Vagina (tissue), 2 donors: Measurements from ENCODE around the gene MVD. TPM values are rescaled to one million over a fixed set of nuclear protein-coding genes. Genes with fewer than 3 reads are reported as not detected.
A peak's percentile ranks its signal among the peaks of the same experiment; 100 is the strongest.

Source experiments
- DNase-seq, 2 donors: peaks; one replicate each; pipeline ENCODE4 v3.0.0-alpha.2; 2017; ENCODE audit errors: extremely low spot score in 2 of 2
- H3K27ac ChIP-seq: fragments of 200-600 bp; sonication (generic); one replicate; pipeline ENCODE4 v1.5.1; 2019
- H3K27me3 ChIP-seq: fragments of 200-600 bp; sonication (generic); one replicate; pipeline ENCODE4 v1.5.1; 2019
- H3K36me3 ChIP-seq, 2 donors: fragments of 200-600 bp; sonication (generic); one replicate each; pipeline ENCODE4 v1.5.1; 2017 to 2019
- H3K4me1 ChIP-seq: fragments of 200-600 bp; sonication (generic); one replicate; pipeline ENCODE4 v1.5.1; 2019
- H3K4me3 ChIP-seq, 2 donors: fragments of 200-600 bp; sonication (generic); 1 replicate in 1 of 2; 2 replicates in 1 of 2; pipeline ENCODE4 v1.5.1; 2016 to 2019
- H3K9me3 ChIP-seq: fragments of 200-600 bp; sonication (generic); one replicate; pipeline ENCODE4 v1.5.1; 2019
- POLR2A ChIP-seq, 2 donors: fragments of 450-650 bp; IDR thresholded peaks; one replicate each; pipeline ENCODE4 v1.6.1; 2017; ENCODE audit warnings: antibody characterized with exemption in 2 of 2, mild to moderate bottlenecking in 2 of 2, moderate library complexity in 2 of 2
- POLR2AphosphoS5 ChIP-seq, 2 donors: sonication (generic); formaldehyde crosslinking; IDR thresholded peaks; one replicate each; pipeline ENCODE4 v1.9.0; 2017; ENCODE audit warnings: antibody characterized with exemption in 2 of 2, mild to moderate bottlenecking in 2 of 2, low read depth in 1 of 2; ENCODE audit not compliant: insufficient read depth in 1 of 2
- intact Hi-C: fragments of 100-400 bp; cut with DNase I; formaldehyde crosslinking; loops from one replicate; pipeline ENCODE4 v1.15.1; 2023
- total RNA-seq: library from RNA; depleted of rRNA; stranded (reverse); fragments of >200 nt; gene quantifications from one replicate; pipeline ENCODE4 v1.2.3, GENCODE V29; 2016
- TF ChIP-seq, protein P1 (sequence below), 3 experiments: fragments of 450-650 bp in 2 of 3; fragments of 200-600 bp in 1 of 3; sonication (generic) in 1 of 3; IDR thresholded peaks; one replicate each; pipeline ENCODE4 v1.5.1; 2017 to 2019; ENCODE audit warnings: antibody characterized with exemption in 3 of 3, mild to moderate bottlenecking in 2 of 3, moderate library complexity in 2 of 3

MVD gene
- total RNA-seq, 1 donor from 2014 or later: 33.1 TPM

DNA sequence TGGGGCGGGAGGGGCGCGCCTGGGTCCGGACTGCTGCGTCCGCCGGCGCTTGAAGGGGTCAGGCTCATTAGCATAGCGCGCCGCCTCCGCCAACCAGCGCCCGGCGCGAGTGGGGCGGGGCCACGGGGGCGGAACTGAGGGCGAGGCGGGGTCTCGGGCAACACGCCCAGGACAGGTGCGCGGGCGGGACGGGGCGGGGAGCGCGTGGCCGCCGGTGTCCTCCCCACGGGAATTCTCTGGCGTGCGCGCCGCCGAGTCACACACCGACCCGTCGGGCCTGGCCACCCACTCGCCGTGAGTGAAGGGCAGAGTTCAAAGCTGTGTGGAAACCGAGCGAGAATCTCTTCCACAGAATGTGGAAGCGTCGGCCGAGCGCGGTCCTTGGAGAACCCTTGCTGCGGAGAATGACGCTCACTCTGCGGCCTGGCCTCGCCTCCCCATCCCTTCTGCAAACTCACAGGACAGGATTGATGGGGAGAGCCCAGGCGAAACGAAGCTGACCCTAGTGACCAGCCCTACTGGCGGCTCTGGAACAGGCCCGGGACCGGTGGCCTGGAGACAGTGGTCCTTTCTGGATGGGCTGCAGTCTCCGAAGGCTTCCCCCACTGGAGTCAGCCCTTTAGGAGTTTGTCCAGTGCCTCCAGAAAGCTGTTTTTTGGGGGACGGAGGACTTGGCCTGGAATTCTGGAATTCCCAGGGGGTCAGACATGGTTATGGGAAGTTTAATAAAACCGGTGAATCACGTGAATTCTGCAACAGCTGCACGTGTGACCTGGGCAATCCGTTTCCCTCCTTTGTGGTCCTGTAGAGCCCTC lies 23.8 kb upstream of the MVD start, which contains the start of gene SNAI3:
Gene SNAI3 (minus strand): TSS at position 69 of the 815 bp plus-strand sequence. CDS start 101 bp downstream, outside the sequence.
- intact Hi-C loops: loop anchor here (10.0 kb wide), 1 partner anchor 58 kb away; no protein-coding TSS in a partner anchor

DNA sequence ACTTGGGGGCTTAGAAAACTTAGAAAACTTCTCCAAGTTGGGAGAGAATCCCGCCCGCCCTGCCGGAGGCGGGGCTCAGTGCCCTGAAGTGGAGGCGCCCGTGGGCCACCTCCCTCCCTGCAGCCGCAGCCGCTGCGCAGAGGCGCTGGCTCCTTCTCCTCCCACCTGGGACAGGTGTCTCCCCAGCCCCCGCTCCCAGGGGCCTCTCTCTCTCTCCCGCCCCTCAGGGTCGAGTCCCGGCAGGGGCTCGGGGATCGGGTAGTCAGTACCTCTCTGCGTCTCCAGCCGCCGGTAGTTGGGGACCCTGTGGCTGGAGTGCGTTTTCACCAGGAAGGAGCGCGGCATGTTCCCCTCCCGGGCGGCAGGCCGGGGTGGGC lies 23.2 kb upstream of the MVD start:
- H3K36me3 ChIP-seq: no peaks in the 10 kb centered on the region
- peaks cover 24% of the 10 kb centered on the region for H3K4me1 ChIP-seq
- H3K9me3 ChIP-seq: no peaks in the 10 kb centered on the region
- no peak for DNase-seq
- TF ChIP-seq, protein P1, sequence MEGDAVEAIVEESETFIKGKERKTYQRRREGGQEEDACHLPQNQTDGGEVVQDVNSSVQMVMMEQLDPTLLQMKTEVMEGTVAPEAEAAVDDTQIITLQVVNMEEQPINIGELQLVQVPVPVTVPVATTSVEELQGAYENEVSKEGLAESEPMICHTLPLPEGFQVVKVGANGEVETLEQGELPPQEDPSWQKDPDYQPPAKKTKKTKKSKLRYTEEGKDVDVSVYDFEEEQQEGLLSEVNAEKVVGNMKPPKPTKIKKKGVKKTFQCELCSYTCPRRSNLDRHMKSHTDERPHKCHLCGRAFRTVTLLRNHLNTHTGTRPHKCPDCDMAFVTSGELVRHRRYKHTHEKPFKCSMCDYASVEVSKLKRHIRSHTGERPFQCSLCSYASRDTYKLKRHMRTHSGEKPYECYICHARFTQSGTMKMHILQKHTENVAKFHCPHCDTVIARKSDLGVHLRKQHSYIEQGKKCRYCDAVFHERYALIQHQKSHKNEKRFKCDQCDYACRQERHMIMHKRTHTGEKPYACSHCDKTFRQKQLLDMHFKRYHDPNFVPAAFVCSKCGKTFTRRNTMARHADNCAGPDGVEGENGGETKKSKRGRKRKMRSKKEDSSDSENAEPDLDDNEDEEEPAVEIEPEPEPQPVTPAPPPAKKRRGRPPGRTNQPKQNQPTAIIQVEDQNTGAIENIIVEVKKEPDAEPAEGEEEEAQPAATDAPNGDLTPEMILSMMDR (IDR thresholded peaks at IDR 0.05): no peak
- peak in 1 of 2 donors; percentile 19 for TF ChIP-seq POLR2AphosphoS5 (IDR thresholded peaks at IDR 0.05; ENCODE audit: insufficient read depth in 1 of 2, low read depth in 1 of 2)
- TF ChIP-seq POLR2A (IDR thresholded peaks at IDR 0.05): no peak
- H3K27me3 ChIP-seq: no peaks in the 10 kb centered on the region
- intact Hi-C loops: loop anchor here (10.0 kb wide), 1 partner anchor 59 kb away; no protein-coding TSS in a partner anchor
- no peak overlapping the region for H3K27ac ChIP-seq
- H3K4me3 ChIP-seq: peak overlapping the region; percentile 40 to 51

More for the DNA sequence above, 23.8 kb upstream of the MVD start, which contains the start of gene SNAI3:
- Histone ChIP-seq H3K4me3 (peak within 1 kb of the TSS; percentile 40 to 51), H3K9me3 (no peaks in the 10 kb centered on the region), H3K27ac (no peak within 1 kb of the TSS), H3K27me3 (no peaks in the 10 kb centered on the region), H3K4me1 (peaks cover 24% of the 10 kb centered on the region), H3K36me3 (no peaks in the 10 kb centered on the region)
- TF ChIP-seq, protein P1 (IDR thresholded peaks at IDR 0.05): no peak
- TF ChIP-seq POLR2A (IDR thresholded peaks at IDR 0.05): no peak
- no peak for DNase-seq

DNA sequence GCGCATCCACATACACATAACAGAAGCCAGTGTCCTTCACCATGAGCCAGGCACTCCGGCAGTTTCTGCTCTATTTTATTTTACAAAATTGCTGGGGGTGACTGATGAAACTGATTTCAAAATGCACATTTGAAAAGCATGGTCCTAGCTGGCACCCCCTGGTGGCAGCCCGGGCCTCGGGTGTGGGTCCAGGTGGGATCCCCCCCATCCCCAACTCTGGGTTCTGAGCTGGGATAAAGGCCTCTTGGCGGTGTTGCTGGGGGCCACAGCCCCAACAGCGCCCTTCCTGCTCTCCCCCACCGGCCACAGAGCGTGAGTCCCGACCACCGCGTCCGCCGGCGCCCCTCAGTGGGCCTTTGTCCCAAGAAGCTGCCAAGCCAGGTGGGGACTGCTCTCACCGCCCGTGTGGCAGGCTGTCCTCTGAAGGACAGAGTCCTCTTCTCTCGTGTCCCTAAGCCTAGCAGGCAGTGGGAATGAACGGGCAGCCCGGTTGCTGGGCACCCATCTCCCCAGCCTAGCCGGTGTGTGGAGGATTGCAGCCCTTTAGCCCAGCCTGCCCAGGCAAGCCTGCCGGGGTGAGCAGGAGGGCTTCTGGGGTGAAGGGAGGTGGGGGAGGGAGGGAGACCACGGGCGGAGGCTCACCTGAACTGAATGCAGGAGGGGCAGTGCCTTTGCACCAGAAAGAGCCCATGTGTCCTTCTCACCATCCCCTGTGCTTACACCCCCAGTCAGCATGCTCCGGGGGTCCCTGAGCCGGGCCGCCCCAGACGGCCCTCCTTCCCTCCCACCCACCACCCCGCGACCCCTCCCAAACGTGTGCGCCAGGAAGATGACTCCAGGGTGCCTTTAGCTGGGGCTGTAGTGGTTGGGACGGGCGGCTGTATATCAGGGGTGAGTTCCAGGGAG lies 22.5 kb upstream of the MVD start:
- DNase-seq: no peak
- Histone ChIP-seq H3K27ac (no peak overlapping the region), H3K4me1 (peaks cover 24% of the 10 kb centered on the region), H3K36me3 (no peaks in the 10 kb centered on the region), H3K27me3 (no peaks in the 10 kb centered on the region), H3K4me3 (peak overlapping the region; percentile 40 to 51), H3K9me3 (no peaks in the 10 kb centered on the region)
- intact Hi-C loops: loop anchor here (10.0 kb wide), 1 partner anchor 59 kb away; no protein-coding TSS in a partner anchor
- TF ChIP-seq POLR2AphosphoS5 (IDR thresholded peaks at IDR 0.05; ENCODE audit: insufficient read depth in 1 of 2, low read depth in 1 of 2): no peak
- TF ChIP-seq POLR2A (IDR thresholded peaks at IDR 0.05): no peak
- TF ChIP-seq, protein P1 (IDR thresholded peaks at IDR 0.05): peak in 1 of 3 experiments; percentile 23

DNA sequence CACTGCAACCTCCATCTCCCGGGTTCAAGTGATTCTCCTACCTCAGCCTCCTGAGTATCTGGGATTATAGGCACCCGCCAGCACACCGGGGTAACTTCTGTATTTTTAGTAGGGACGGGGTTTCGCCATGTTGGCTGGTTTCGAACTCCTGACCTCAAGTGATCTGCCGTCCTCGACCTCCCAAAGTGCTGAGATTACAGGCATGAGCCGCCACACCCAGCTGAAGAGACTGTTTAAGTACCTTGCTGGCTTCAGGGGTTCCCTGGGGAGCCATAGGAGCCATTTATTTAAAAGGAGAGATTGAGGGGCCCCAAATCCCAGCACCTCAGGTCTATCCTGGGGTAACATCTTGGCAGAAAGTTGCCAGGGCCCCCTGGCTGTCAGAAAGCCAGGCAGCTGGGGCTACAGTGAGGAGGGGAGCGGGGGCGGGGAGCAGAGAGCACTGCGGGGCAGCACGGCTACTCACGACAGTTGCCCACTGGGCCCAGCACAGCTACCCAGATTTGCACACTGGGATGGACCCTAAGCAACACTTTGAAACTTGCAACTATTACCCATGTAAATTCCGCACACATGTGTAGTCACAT lies 21.8 kb upstream of the MVD start:
- H3K27ac ChIP-seq: no peak overlapping the region
- H3K4me3 ChIP-seq: no peak overlapping the region
- no peaks in the 10 kb centered on the region for H3K27me3 ChIP-seq
- H3K4me1 ChIP-seq: peaks cover 24% of the 10 kb centered on the region
- DNase-seq: no peak
- intact Hi-C loops: loop anchor here (10.0 kb wide), 1 partner anchor 60 kb away; no protein-coding TSS in a partner anchor
- no peaks in the 10 kb centered on the region for H3K9me3 ChIP-seq
- no peaks in the 10 kb centered on the region for H3K36me3 ChIP-seq
- TF ChIP-seq POLR2A (IDR thresholded peaks at IDR 0.05): no peak
- no peak for TF ChIP-seq POLR2AphosphoS5 (IDR thresholded peaks at IDR 0.05; ENCODE audit: insufficient read depth in 1 of 2, low read depth in 1 of 2)
- TF ChIP-seq, protein P1 (IDR thresholded peaks at IDR 0.05): no peak
